Spleen (tissue), 7 donors: ENCODE results near the gene INO80D.

Experiments used
- CTCF ChIP-seq, 11 experiments: fragments of 200-600 bp in 7 of 11; fragments of 450-650 bp in 4 of 11; sonication (generic) in 4 of 11; IDR thresholded peaks in 8 of 11; conservative IDR thresholded peaks in 3 of 11; 1 replicate in 7 of 11; 2 replicates in 4 of 11; pipeline versions ENCODE4 v1.4.0 to v1.8.0; 2016 to 2021; ENCODE audit warnings: antibody characterized with exemption in 11 of 11, inconsistent platforms in 4 of 11, mild to moderate bottlenecking in 1 of 11
- POLR2A ChIP-seq, 3 donors: fragments of 450-650 bp; IDR thresholded peaks; one replicate each; pipeline ENCODE4 v1.5.1; 2017; ENCODE audit warnings: antibody characterized with exemption in 3 of 3, mild to moderate bottlenecking in 1 of 3
- donor health status: DM: no; HTN: no; CAD: no; lungs with moderate emphysema.
- donor health status: DM: no; HTN: no; CAD: no.
- donor health status: DM: no; HTN: no; CAD: no.

DNA sequence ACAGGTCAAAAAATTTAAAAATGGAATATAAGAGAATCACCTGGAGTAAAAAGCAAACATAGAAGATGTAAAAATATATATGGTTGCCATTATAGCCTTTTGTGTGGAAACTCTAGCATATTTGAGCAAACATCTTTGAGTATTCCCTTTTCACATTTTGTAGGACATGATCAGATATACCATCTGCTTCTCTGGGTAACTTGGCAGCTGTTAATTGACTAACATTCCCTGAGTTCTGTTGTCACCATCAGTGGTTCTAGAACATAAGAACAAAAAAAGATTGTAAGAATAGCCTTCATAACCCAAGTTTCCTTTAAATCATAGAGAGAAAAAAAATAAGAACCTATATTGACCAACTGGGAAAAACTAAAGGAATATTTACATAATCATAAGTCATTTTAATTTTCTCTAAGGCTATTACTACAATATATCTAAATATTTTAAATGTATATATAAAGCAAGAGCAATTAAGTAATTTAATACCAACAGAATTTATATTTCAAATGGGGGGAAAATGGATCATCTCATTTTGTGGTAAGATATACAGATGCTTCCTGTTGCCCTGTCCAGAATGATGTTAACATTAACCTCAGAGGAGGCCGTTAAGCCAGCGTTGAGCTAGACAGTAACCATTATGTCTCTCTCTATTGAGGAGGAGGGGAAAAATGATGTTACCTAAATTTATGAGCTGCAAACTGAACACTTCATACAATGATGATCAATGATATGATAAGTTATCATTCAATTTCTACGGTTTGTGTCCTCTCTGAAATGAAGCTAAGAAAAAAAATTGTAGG lies 9.8 kb upstream of the INO80D start:
- TF ChIP-seq POLR2A (IDR thresholded peaks at IDR 0.05), result no peak
- TF ChIP-seq CTCF (IDR thresholded peaks at IDR 0.05 in 8 of 11, conservative IDR thresholded peaks at IDR 0.05 in 3 of 11), result no peak
